Breast epithelium (tissue), 3 donors: Measurements from ENCODE around the gene TNP2.

ENCODE experiments used
- CTCF ChIP-seq, 3 donors: fragments of 450-650 bp; IDR thresholded peaks; one replicate each; pipeline ENCODE4 v1.5.1; 2016 to 2017; ENCODE audit warnings: antibody characterized with exemption in 3 of 3, mild to moderate bottlenecking in 3 of 3, moderate library complexity in 3 of 3
- POLR2A ChIP-seq: fragments of 450-650 bp; IDR thresholded peaks from one replicate; pipeline ENCODE4 v1.6.1; 2016; ENCODE audit warnings: antibody characterized with exemption, mild to moderate bottlenecking, moderate library complexity

GRCh38 chr16:11241480-11242204 is 27.5 kb downstream of the TNP2 start:
- TF ChIP-seq POLR2A, result no peak
- no peak for TF ChIP-seq CTCF (IDR thresholded peaks at IDR 0.05)
